DMS79 treated with DMSO at 0.1 percent for 48 hours (cell line): ENCODE measurements around the gene TRAPPC6A.

ENCODE experiments used
- DNase-seq: peaks from one replicate; lab custom pipeline; 2025; lab: John Stamatoyannopoulos, UW

Gene TRAPPC6A

GRCh38 chr19:45177817-45178261 is at the start of gene TRAPPC6A:
Gene TRAPPC6A, minus strand, starts transcription at chr19:45178237. Its CDS starts 19 bp downstream, at chr19:45178218.
- DNase-seq = peak; percentile 35

GRCh38 chr19:45224645-45225044 is 46.6 kb upstream of the TRAPPC6A start:
- no peak for DNase-seq

GRCh38 chr19:45223879-45224278 is 45.8 kb upstream of the TRAPPC6A start:
- DNase-seq = no peak

- no peak for DNase-seq
Measured at GRCh38 chr19:45222724-45223123, 44.7 kb upstream of the TRAPPC6A start.

- no peak for DNase-seq
Measured at GRCh38 chr19:45218911-45219743, 41.1 kb upstream of the TRAPPC6A start.

- no peak for DNase-seq
Measured at GRCh38 chr19:45218426-45218825, 40.4 kb upstream of the TRAPPC6A start.

GRCh38 chr19:45217957-45218334 is 39.9 kb upstream of the TRAPPC6A start:
- DNase-seq = no peak

- DNase-seq = no peak
Measured at GRCh38 chr19:45217193-45217956, 39.3 kb upstream of the TRAPPC6A start.

GRCh38 chr19:45216667-45217066 is 38.6 kb upstream of the TRAPPC6A start:
- no peak for DNase-seq

GRCh38 chr19:45215391-45216191 is 37.6 kb upstream of the TRAPPC6A start:
- peak; percentile 36 for DNase-seq

GRCh38 chr19:45213031-45213430 is 35.0 kb upstream of the TRAPPC6A start:
- no peak for DNase-seq

- no peak for DNase-seq
Measured at GRCh38 chr19:45211751-45212381, 33.8 kb upstream of the TRAPPC6A start.

- no peak for DNase-seq
Measured at GRCh38 chr19:45206328-45206727, 28.3 kb upstream of the TRAPPC6A start.

GRCh38 chr19:45205810-45206209 is 27.8 kb upstream of the TRAPPC6A start:
- no peak for DNase-seq

GRCh38 chr19:45202637-45203036 is 24.6 kb upstream of the TRAPPC6A start:
- DNase-seq = no peak

GRCh38 chr19:45200568-45200967 is 22.5 kb upstream of the TRAPPC6A start:
- no peak for DNase-seq

GRCh38 chr19:45195764-45196163 is 17.7 kb upstream of the TRAPPC6A start:
- DNase-seq = no peak

GRCh38 chr19:45191375-45191774 is 13.3 kb upstream of the TRAPPC6A start:
- no peak for DNase-seq

- DNase-seq = no peak
Measured at GRCh38 chr19:45189971-45190370, 11.9 kb upstream of the TRAPPC6A start.

- DNase-seq = peak; percentile 57
Measured at GRCh38 chr19:45187421-45188100, 9.5 kb upstream of the TRAPPC6A start.
